Keratinocyte (primary cell): ENCODE data around the gene RCBTB2.

Experiments
- CTCF ChIP-seq, 3 experiments: IDR thresholded peaks in 1 of 3; conservative IDR thresholded peaks in 1 of 3; optimal IDR thresholded peaks in 1 of 3; 2 replicates in 2 of 3; 3 replicates in 1 of 3; pipeline versions ENCODE3 to v1.5.1; 2011; ENCODE audit warnings: low read length in 3 of 3, mild to moderate bottlenecking in 3 of 3, moderate library complexity in 2 of 3, control low read depth in 1 of 3, inconsistent platforms in 1 of 3; ENCODE audit not compliant: insufficient read depth in 2 of 3; ENCODE audit errors: extremely low read depth in 1 of 3
- EZH2 ChIP-seq: IDR thresholded peaks from one replicate; pipeline ENCODE4 v1.6.1; 2012; ENCODE audit warnings: inconsistent platforms, mild to moderate bottlenecking, low read length, moderate library complexity

GRCh38 chr13:48542138-48542537 lies 9.3 kb upstream of the RCBTB2 start:
- TF ChIP-seq CTCF (optimal IDR thresholded peaks at IDR 0.05 in 1 of 3, IDR thresholded peaks at IDR 0.05 in 1 of 3, conservative IDR thresholded peaks at IDR 0.05 in 1 of 3; ENCODE audit: extremely low read depth in 1 of 3, insufficient read depth in 2 of 3, low read length in 3 of 3) (no peak), EZH2 (no peak)
